ENCODE results near the gene LGALS3BP.
"Not testable (repeated sequence)": the region's sequence is repeated elsewhere in the genome, so short reads cannot be mapped to it uniquely, and the experiment has no call there.

LGALS3BP gene

GRCh38 chr17:78946131-78946530 lies 33.6 kb downstream of the LGALS3BP start:
- no peak overlapping the region for H3K27ac ChIP-seq
- TF ChIP-seq, protein P1, sequence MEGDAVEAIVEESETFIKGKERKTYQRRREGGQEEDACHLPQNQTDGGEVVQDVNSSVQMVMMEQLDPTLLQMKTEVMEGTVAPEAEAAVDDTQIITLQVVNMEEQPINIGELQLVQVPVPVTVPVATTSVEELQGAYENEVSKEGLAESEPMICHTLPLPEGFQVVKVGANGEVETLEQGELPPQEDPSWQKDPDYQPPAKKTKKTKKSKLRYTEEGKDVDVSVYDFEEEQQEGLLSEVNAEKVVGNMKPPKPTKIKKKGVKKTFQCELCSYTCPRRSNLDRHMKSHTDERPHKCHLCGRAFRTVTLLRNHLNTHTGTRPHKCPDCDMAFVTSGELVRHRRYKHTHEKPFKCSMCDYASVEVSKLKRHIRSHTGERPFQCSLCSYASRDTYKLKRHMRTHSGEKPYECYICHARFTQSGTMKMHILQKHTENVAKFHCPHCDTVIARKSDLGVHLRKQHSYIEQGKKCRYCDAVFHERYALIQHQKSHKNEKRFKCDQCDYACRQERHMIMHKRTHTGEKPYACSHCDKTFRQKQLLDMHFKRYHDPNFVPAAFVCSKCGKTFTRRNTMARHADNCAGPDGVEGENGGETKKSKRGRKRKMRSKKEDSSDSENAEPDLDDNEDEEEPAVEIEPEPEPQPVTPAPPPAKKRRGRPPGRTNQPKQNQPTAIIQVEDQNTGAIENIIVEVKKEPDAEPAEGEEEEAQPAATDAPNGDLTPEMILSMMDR (conservative IDR thresholded peaks at IDR 0.05) = no peak

- H3K27ac ChIP-seq = not testable (repeated sequence)
Measured at GRCh38 chr17:78945455-78945854, 34.3 kb downstream of the LGALS3BP start.

DNA sequence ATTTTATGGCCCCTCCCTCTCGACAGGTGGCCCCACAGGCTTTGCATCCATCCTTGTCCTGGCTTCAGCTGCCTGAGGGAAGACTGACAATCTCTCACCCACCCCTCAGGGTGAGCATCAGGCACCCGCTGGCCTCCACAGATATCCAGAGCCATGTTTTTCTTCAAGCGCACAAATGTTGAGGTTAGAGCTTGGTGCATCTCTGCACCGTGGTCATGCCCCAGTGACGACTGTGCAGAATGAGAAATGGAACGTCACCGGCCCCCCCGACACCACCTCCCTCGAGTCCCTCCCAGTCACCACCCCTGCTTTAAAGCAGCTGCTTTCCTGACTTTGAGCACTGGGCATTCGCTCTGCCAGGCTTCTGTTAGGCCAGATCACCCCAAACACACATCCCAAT lies 34.8 kb downstream of the LGALS3BP start:
- TF ChIP-seq, protein P1 (conservative IDR thresholded peaks at IDR 0.05) = no peak
- no peak for TF ChIP-seq ZFX (IDR thresholded peaks at IDR 0.05)
- no peak overlapping the region for H3K27ac ChIP-seq

DNA sequence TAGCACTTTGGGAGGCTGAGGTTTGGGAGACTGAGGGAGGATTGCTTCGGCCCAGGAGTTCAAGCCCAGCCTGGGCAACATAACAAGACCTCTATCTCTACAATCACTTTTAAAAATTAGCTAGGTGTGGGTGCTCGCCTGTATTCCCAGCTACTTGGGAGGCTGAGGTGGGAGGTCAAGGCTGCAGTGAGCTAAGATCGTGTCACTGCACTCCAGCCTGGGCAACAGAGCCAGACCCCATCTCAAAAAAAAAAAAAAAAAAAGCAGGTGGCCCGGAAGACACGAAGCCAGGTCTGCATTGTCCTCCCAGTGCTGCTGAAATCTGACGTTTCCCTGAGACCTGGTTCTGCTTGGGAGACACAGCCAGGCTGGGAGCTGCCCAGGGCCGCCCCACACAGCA lies 35.7 kb downstream of the LGALS3BP start:
- H3K27ac ChIP-seq = no peak overlapping the region
- no peak for TF ChIP-seq ZFX (IDR thresholded peaks at IDR 0.05)
- TF ChIP-seq, protein P1 (conservative IDR thresholded peaks at IDR 0.05) = no peak

GRCh38 chr17:78940708-78941107 lies 39.0 kb downstream of the LGALS3BP start:
- H3K27ac ChIP-seq = no peak overlapping the region
- no peak for TF ChIP-seq ZFX (IDR thresholded peaks at IDR 0.05)
- TF ChIP-seq, protein P1 (conservative IDR thresholded peaks at IDR 0.05) = no peak

DNA sequence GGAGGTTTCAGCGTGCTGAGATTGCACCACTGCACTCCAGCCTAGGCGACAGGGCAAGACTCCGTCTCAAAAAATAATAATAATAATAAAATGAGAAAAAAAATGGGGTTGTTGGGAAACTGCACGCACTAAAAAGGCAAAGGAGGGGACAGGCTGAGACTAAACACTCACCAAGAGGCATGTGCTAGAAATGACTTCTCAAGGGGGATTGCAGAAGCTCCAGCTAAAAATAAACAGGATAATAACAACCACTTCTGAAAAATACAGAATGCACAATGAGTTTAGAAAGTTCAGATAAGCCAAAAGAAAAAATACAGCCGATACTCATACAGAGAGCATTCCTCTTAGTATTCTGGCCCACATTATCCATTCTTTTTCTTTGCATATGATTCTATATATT lies 39.5 kb downstream of the LGALS3BP start:
- TF ChIP-seq, protein P1 (conservative IDR thresholded peaks at IDR 0.05) = no peak
- TF ChIP-seq ZFX (IDR thresholded peaks at IDR 0.05) = no peak

GRCh38 chr17:78939615-78940014 lies 40.1 kb downstream of the LGALS3BP start:
- no peak overlapping the region for H3K27ac ChIP-seq

More for the DNA sequence above, 39.5 kb downstream of the LGALS3BP start:
- H3K27ac ChIP-seq = no peak overlapping the region

GRCh38 chr17:78937561-78937960 lies 42.2 kb downstream of the LGALS3BP start:
- TF ChIP-seq, protein P1 (conservative IDR thresholded peaks at IDR 0.05) = no peak
- TF ChIP-seq ZFX (IDR thresholded peaks at IDR 0.05) = no peak
- H3K27ac ChIP-seq = no peak overlapping the region

More at GRCh38 chr17:78939615-78940014, 40.1 kb downstream of the LGALS3BP start:
- TF ChIP-seq ZFX (IDR thresholded peaks at IDR 0.05) = no peak
- TF ChIP-seq, protein P1 (conservative IDR thresholded peaks at IDR 0.05) = no peak
